Endothelial cell of umbilical vein (primary cell): ENCODE measurements around the gene LAMB1.

Experiments used
- EZH2 ChIP-seq: IDR thresholded peaks from 2 replicates; pipeline ENCODE4 v1.6.1; 2012; ENCODE audit warnings: borderline replicate concordance, low read depth, mild to moderate bottlenecking, moderate library complexity, low read length, inconsistent platforms; ENCODE audit not compliant: severe bottlenecking
- GATA2 ChIP-seq: IDR thresholded peaks from 2 replicates; pipeline ENCODE4 v1.7.0; 2011; ENCODE audit warnings: low read depth, mild to moderate bottlenecking, moderate library complexity, mixed read lengths, low read length; ENCODE audit not compliant: insufficient read length, insufficient read depth
- JUN ChIP-seq: IDR thresholded peaks from 2 replicates; pipeline ENCODE4 v1.6.1; 2011; ENCODE audit warnings: borderline replicate concordance, low read depth; ENCODE audit not compliant: insufficient read length, insufficient read depth
- MYC ChIP-seq: IDR thresholded peaks from one replicate; pipeline ENCODE4 v1.6.1; 2011; ENCODE audit warnings: mild to moderate bottlenecking, low read depth, low read length
- POLR2A ChIP-seq: IDR thresholded peaks from 2 replicates; pipeline ENCODE4 v1.6.1; 2012; ENCODE audit warnings: low read depth, mild to moderate bottlenecking, control low read depth, low read length
- POLR2AphosphoS5 ChIP-seq: IDR thresholded peaks from 2 replicates; pipeline ENCODE4 v1.6.1; 2012; ENCODE audit warnings: low read depth, mild to moderate bottlenecking, control low read depth, low read length, moderate library complexity; ENCODE audit not compliant: insufficient read depth
- TF ChIP-seq, protein P1 (sequence below), 2 donors: IDR thresholded peaks; 1 replicate in 1 of 2; 2 replicates in 1 of 2; pipeline ENCODE4 v1.5.1; 2011; ENCODE audit warnings: low read length in 2 of 2, mild to moderate bottlenecking in 2 of 2, moderate library complexity in 2 of 2, control low read depth in 1 of 2, inconsistent platforms in 1 of 2, low read depth in 1 of 2; ENCODE audit not compliant: insufficient read depth in 1 of 2; ENCODE audit errors: extremely low read depth in 1 of 2

DNA sequence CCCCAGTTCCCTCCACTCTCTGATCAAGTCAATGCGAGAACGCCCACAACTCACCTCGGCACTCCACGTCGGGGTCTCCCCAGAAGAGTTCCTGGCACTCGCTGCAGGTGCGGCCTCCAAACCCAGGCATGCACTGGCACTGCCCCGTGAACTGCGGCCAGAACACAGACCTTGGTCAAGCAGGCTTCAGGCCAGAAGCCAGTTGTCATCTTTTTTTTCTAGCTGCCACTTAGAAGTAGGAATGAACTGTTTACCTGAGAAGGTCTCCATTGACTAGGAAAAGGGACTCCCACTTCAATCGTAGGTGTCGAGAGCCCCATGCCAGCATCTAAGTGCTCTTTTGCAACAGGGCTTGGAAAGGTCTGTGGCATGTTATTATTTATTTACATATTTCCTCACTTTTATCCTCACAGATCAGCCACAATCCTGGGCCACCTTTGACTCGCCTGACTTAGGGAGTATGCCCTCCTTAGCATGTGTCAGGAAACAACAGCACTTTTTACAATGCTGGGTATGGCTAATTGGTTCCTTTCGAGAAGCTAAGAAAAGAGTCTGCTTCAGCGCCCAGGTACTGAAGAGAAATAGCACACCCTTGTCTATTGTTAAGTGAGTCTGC is 51.7 kb downstream of the LAMB1 start:
- TF ChIP-seq, protein P1, sequence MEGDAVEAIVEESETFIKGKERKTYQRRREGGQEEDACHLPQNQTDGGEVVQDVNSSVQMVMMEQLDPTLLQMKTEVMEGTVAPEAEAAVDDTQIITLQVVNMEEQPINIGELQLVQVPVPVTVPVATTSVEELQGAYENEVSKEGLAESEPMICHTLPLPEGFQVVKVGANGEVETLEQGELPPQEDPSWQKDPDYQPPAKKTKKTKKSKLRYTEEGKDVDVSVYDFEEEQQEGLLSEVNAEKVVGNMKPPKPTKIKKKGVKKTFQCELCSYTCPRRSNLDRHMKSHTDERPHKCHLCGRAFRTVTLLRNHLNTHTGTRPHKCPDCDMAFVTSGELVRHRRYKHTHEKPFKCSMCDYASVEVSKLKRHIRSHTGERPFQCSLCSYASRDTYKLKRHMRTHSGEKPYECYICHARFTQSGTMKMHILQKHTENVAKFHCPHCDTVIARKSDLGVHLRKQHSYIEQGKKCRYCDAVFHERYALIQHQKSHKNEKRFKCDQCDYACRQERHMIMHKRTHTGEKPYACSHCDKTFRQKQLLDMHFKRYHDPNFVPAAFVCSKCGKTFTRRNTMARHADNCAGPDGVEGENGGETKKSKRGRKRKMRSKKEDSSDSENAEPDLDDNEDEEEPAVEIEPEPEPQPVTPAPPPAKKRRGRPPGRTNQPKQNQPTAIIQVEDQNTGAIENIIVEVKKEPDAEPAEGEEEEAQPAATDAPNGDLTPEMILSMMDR (IDR thresholded peaks at IDR 0.05; ENCODE audit: extremely low read depth in 1 of 2, insufficient read depth in 1 of 2, low read depth in 1 of 2, low read length in 2 of 2) = no peak
- no peak for TF ChIP-seq EZH2
- no peak for TF ChIP-seq POLR2A
- TF ChIP-seq POLR2AphosphoS5 = no peak
- no peak for TF ChIP-seq MYC
- TF ChIP-seq JUN = no peak
- TF ChIP-seq GATA2 = no peak
